Measurements from ENCODE around the gene DBH.

- TF ChIP-seq CTCF (IDR thresholded peaks at IDR 0.05; ENCODE audit: insufficient read depth, low read length, poor library complexity, severe bottlenecking) (no peak), EZH2phosphoT487 (conservative IDR thresholded peaks at IDR 0.05; ENCODE audit: low read length) (no peak)
Observed at GRCh38 chr9:133691626-133692363, 55.6 kb downstream of the DBH start.
